GM12892 (cell line): ENCODE data around the gene F13A1.
"Not testable (repeated sequence)": the region's sequence is repeated elsewhere in the genome, so short reads cannot be mapped to it uniquely, and the experiment has no call there.

ENCODE experiments used
- DNase-seq: peaks from one replicate; pipeline ENCODE4 v3.0.0; 2011; ENCODE audit not compliant: insufficient read length
- FAIRE-seq: peaks from 2 replicates; lab custom pipeline; 2011; peaks lifted over from hg19 to GRCh38; lab: Jason Lieb, UNC
- POLR2A ChIP-seq: IDR thresholded peaks from 2 replicates; pipeline ENCODE4 v1.6.1; 2011; ENCODE audit warnings: low read depth, low read length, control low read depth
- POLR2AphosphoS5 ChIP-seq: IDR thresholded peaks from 2 replicates; pipeline ENCODE4 v1.6.1; 2011; ENCODE audit warnings: low read depth, low read length, control low read depth
- TAF1 ChIP-seq: IDR thresholded peaks from 2 replicates; pipeline ENCODE4 v1.6.1; 2011; ENCODE audit warnings: low read depth, mild to moderate bottlenecking, control low read depth, low read length, borderline replicate concordance

Gene F13A1

GRCh38 chr6:6315660-6316059, 4.8 kb downstream of the F13A1 start:
- no peak for TF ChIP-seq POLR2A
- FAIRE-seq (peak; percentile 79), DNase-seq (no peak)

GRCh38 chr6:6314596-6314995, 5.9 kb downstream of the F13A1 start:
- TF ChIP-seq POLR2A: no peak
- TF ChIP-seq POLR2AphosphoS5: no peak
- TF ChIP-seq TAF1: no peak
- no peak for DNase-seq
- FAIRE-seq: no peak

- TF ChIP-seq TAF1 (no peak), POLR2AphosphoS5 (no peak), POLR2A (no peak)
- DNase-seq (no peak), FAIRE-seq (no peak)
Measured at GRCh38 chr6:6312901-6313441, 7.5 kb downstream of the F13A1 start.

GRCh38 chr6:6305575-6305974, 14.9 kb downstream of the F13A1 start:
- FAIRE-seq: no peak
- TF ChIP-seq TAF1 (no peak), POLR2AphosphoS5 (no peak), POLR2A (no peak)
- DNase-seq: no peak

GRCh38 chr6:6300383-6300782, 20.1 kb downstream of the F13A1 start:
- FAIRE-seq, DNase-seq: not testable (repeated sequence)

- no peak for TF ChIP-seq TAF1
- no peak for TF ChIP-seq POLR2AphosphoS5
- no peak for TF ChIP-seq POLR2A
- FAIRE-seq: no peak
- no peak for DNase-seq
Measured at GRCh38 chr6:6293317-6293716, 27.1 kb downstream of the F13A1 start.

- TF ChIP-seq POLR2A (no peak), POLR2AphosphoS5 (no peak), TAF1 (no peak)
- DNase-seq (no peak), FAIRE-seq (no peak)
Measured at GRCh38 chr6:6287415-6287814, 33.0 kb downstream of the F13A1 start.

- FAIRE-seq (no peak), DNase-seq (no peak)
- no peak for TF ChIP-seq POLR2A
- TF ChIP-seq POLR2AphosphoS5: no peak
- TF ChIP-seq TAF1: no peak
Measured at GRCh38 chr6:6285679-6286078, 34.8 kb downstream of the F13A1 start.

- no peak for DNase-seq
- TF ChIP-seq POLR2AphosphoS5 (no peak), TAF1 (no peak), POLR2A (no peak)
- FAIRE-seq: no peak
Measured at GRCh38 chr6:6284221-6284966, 36.1 kb downstream of the F13A1 start.

GRCh38 chr6:6283746-6284145, 36.7 kb downstream of the F13A1 start:
- no peak for FAIRE-seq
- DNase-seq: no peak

GRCh38 chr6:6282716-6283115, 37.7 kb downstream of the F13A1 start:
- no peak for TF ChIP-seq TAF1
- no peak for TF ChIP-seq POLR2AphosphoS5
- no peak for TF ChIP-seq POLR2A
- no peak for DNase-seq
- FAIRE-seq: no peak

More at GRCh38 chr6:6283746-6284145, 36.7 kb downstream of the F13A1 start:
- no peak for TF ChIP-seq TAF1
- TF ChIP-seq POLR2AphosphoS5: no peak
- no peak for TF ChIP-seq POLR2A

GRCh38 chr6:6277413-6277812, 43.0 kb downstream of the F13A1 start:
- FAIRE-seq: no peak
- TF ChIP-seq TAF1 (no peak), POLR2A (no peak), POLR2AphosphoS5 (no peak)
- DNase-seq: no peak
